ENCODE measurements around the gene CEP152. TPM values are rescaled to one million over a fixed set of nuclear protein-coding genes. Genes with fewer than 3 reads are reported as not detected.

Gene CEP152
- total and polyA plus RNA-seq, 2 experiments from 2014 or later = 14.6 to 30.5 TPM

DNA sequence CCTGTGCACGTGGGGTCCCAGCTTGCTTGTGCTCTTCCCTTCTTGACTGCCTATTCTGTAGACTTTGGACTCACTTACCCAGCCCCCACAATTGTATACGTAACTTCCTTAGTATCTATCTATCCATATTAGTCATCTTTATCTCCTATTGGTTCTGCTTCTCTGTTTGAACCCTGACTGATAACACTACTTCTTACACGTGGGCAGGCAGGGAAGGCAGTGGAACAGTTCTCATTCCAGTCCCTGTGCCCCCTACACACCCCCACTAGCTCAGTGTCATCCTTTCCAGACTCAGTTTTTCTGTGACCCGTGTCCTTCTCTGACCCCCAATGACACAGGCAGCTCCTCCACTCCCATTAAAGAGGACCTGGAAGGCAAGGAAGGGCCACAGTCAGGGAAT, 91.2 kb downstream of the CEP152 start:
- no peaks in the 10 kb centered on the region for H3F3A ChIP-seq (replicated peaks; ENCODE audit: low read depth)
- H2AFZ ChIP-seq = no peak overlapping the region
- H3K4me2 ChIP-seq = no peak overlapping the region
- no peak overlapping the region for H3K27ac ChIP-seq (ENCODE audit: low read depth)
- ATAC-seq = no peak
- no peaks in the 10 kb centered on the region for H4K20me1 ChIP-seq (replicated peaks; ENCODE audit: insufficient read depth)
- Mint-ChIP-seq H3K4me1 (no peaks in the 10 kb centered on the region), H3K27ac (no peak overlapping the region), H3K4me3 (no peak overlapping the region), H3K9me3 (peaks cover 20% of the 10 kb centered on the region), H3K36me3 (ENCODE audit: low read depth) (peaks cover 17% of the 10 kb centered on the region), H3K27me3 (ENCODE audit: insufficient read depth, low read depth, poor library complexity) (no peaks in the 10 kb centered on the region)
- no peak for TF ChIP-seq STAT1 (IDR thresholded peaks at IDR 0.05; ENCODE audit: unreplicated experiment)
- H3K4me3 ChIP-seq = no peak overlapping the region
- H3K79me2 ChIP-seq (replicated peaks; ENCODE audit: insufficient read depth) = no peaks in the 10 kb centered on the region
- H3K4me1 ChIP-seq (ENCODE audit: insufficient read depth) = no peaks in the 10 kb centered on the region
- no peaks in the 10 kb centered on the region for H3K27me3 ChIP-seq (ENCODE audit: insufficient read depth)
- 0 out of 2 replicates have a peak, but pooled peaks cover 7% of the 10 kb centered on the region for H3K36me3 ChIP-seq (ENCODE audit: insufficient read depth)
- peaks cover 5% of the 10 kb centered on the region; the same call in 1 of the 2 replicates for H3K9me2 ChIP-seq (ENCODE audit: insufficient read depth)
- DNase-seq (ENCODE audit: low spot score) = no peak

DNA sequence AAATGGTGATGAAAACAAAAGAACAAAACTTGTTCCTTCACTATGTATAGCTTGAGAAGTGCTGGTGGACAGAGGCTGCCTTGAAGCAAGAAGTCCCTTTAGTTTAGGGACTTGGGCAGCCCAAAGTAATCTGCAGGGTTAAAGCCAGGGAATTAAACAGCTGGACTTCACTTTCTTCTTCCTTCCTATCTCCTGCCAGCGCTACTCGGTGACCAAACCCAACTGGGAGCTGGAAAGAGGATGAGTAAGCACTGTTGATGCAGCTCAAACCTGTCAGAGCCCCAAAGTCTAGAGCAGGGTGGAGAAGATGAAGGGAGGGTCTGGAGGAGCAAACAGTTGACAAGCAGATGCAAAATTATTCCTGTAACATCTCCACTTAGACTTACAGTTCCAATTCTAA, 92.2 kb downstream of the CEP152 start:
- Histone ChIP-seq H4K20me1 (replicated peaks; ENCODE audit: insufficient read depth) (no peaks in the 10 kb centered on the region), H3F3A (replicated peaks; ENCODE audit: low read depth) (no peaks in the 10 kb centered on the region), H3K4me1 (ENCODE audit: insufficient read depth) (no peaks in the 10 kb centered on the region), H3K27ac (ENCODE audit: low read depth) (no peak overlapping the region), H3K79me2 (replicated peaks; ENCODE audit: insufficient read depth) (no peaks in the 10 kb centered on the region), H3K4me2 (no peak overlapping the region), H3K36me3 (ENCODE audit: insufficient read depth) (0 out of 2 replicates have a peak, but pooled peaks cover 7% of the 10 kb centered on the region), H3K4me3 (no peak overlapping the region), H2AFZ (no peak overlapping the region), H3K27me3 (ENCODE audit: insufficient read depth) (no peaks in the 10 kb centered on the region), H3K9me2 (ENCODE audit: insufficient read depth) (peaks cover 5% of the 10 kb centered on the region; the same call in 1 of the 2 replicates)
- Mint-ChIP-seq H3K27ac (no peak overlapping the region), H3K4me3 (no peak overlapping the region), H3K9me3 (peaks cover 20% of the 10 kb centered on the region), H3K36me3 (ENCODE audit: low read depth) (peaks cover 17% of the 10 kb centered on the region), H3K27me3 (ENCODE audit: insufficient read depth, low read depth, poor library complexity) (no peaks in the 10 kb centered on the region), H3K4me1 (no peaks in the 10 kb centered on the region)
- DNase-seq (ENCODE audit: low spot score) (no peak), ATAC-seq (no peak)
- TF ChIP-seq, protein P1, sequence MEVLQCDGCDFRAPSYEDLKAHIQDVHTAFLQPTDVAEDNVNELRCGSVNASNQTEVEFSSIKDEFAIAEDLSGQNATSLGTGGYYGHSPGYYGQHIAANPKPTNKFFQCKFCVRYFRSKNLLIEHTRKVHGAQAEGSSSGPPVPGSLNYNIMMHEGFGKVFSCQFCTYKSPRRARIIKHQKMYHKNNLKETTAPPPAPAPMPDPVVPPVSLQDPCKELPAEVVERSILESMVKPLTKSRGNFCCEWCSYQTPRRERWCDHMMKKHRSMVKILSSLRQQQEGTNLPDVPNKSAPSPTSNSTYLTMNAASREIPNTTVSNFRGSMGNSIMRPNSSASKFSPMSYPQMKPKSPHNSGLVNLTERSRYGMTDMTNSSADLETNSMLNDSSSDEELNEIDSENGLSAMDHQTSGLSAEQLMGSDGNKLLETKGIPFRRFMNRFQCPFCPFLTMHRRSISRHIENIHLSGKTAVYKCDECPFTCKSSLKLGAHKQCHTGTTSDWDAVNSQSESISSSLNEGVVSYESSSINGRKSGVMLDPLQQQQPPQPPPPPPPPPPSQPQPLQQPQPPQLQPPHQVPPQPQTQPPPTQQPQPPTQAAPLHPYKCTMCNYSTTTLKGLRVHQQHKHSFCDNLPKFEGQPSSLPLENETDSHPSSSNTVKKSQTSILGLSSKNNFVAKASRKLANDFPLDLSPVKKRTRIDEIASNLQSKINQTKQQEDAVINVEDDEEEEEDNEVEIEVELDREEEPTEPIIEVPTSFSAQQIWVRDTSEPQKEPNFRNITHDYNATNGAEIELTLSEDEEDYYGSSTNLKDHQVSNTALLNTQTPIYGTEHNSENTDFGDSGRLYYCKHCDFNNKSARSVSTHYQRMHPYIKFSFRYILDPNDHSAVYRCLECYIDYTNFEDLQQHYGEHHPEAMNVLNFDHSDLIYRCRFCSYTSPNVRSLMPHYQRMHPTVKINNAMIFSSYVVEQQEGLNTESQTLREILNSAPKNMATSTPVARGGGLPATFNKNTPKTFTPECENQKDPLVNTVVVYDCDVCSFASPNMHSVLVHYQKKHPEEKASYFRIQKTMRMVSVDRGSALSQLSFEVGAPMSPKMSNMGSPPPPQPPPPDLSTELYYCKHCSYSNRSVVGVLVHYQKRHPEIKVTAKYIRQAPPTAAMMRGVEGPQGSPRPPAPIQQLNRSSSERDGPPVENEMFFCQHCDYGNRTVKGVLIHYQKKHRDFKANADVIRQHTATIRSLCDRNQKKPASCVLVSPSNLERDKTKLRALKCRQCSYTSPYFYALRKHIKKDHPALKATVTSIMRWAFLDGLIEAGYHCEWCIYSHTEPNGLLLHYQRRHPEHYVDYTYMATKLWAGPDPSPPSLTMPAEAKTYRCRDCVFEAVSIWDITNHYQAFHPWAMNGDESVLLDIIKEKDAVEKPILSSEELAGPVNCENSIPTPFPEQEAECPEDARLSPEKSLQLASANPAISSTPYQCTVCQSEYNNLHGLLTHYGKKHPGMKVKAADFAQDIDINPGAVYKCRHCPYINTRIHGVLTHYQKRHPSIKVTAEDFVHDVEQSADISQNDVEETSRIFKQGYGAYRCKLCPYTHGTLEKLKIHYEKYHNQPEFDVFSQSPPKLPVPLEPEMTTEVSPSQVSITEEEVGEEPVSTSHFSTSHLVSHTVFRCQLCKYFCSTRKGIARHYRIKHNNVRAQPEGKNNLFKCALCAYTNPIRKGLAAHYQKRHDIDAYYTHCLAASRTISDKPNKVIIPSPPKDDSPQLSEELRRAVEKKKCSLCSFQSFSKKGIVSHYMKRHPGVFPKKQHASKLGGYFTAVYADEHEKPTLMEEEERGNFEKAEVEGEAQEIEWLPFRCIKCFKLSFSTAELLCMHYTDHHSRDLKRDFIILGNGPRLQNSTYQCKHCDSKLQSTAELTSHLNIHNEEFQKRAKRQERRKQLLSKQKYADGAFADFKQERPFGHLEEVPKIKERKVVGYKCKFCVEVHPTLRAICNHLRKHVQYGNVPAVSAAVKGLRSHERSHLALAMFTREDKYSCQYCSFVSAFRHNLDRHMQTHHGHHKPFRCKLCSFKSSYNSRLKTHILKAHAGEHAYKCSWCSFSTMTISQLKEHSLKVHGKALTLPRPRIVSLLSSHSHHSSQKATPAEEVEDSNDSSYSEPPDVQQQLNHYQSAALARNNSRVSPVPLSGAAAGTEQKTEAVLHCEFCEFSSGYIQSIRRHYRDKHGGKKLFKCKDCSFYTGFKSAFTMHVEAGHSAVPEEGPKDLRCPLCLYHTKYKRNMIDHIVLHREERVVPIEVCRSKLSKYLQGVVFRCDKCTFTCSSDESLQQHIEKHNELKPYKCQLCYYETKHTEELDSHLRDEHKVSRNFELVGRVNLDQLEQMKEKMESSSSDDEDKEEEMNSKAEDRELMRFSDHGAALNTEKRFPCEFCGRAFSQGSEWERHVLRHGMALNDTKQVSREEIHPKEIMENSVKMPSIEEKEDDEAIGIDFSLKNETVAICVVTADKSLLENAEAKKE (CRISPR knock-in tag; IDR thresholded peaks at IDR 0.05) = no peak
- TF ChIP-seq CREB1 (CRISPR knock-in tag; IDR thresholded peaks at IDR 0.05; ENCODE audit: low read depth) (no peak), EZH2phosphoT487 (IDR thresholded peaks at IDR 0.05; ENCODE audit: unreplicated experiment) (no peak), NANOG (IDR thresholded peaks at IDR 0.05; ENCODE audit: borderline replicate concordance) (no peak), EZH2 (IDR thresholded peaks at IDR 0.05; ENCODE audit: low read depth, unreplicated experiment) (no peak), STAT1 (IDR thresholded peaks at IDR 0.05; ENCODE audit: unreplicated experiment) (no peak), JUNB (IDR thresholded peaks at IDR 0.05; ENCODE audit: unreplicated experiment) (no peak), ZNF114 (CRISPR knock-in tag; IDR thresholded peaks at IDR 0.05) (no peak)
- TF ChIP-seq, protein P2, sequence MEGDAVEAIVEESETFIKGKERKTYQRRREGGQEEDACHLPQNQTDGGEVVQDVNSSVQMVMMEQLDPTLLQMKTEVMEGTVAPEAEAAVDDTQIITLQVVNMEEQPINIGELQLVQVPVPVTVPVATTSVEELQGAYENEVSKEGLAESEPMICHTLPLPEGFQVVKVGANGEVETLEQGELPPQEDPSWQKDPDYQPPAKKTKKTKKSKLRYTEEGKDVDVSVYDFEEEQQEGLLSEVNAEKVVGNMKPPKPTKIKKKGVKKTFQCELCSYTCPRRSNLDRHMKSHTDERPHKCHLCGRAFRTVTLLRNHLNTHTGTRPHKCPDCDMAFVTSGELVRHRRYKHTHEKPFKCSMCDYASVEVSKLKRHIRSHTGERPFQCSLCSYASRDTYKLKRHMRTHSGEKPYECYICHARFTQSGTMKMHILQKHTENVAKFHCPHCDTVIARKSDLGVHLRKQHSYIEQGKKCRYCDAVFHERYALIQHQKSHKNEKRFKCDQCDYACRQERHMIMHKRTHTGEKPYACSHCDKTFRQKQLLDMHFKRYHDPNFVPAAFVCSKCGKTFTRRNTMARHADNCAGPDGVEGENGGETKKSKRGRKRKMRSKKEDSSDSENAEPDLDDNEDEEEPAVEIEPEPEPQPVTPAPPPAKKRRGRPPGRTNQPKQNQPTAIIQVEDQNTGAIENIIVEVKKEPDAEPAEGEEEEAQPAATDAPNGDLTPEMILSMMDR (conservative IDR thresholded peaks at IDR 0.05; ENCODE audit: low read depth in 2 of 2) = no peak
- TF ChIP-seq, protein P3, sequence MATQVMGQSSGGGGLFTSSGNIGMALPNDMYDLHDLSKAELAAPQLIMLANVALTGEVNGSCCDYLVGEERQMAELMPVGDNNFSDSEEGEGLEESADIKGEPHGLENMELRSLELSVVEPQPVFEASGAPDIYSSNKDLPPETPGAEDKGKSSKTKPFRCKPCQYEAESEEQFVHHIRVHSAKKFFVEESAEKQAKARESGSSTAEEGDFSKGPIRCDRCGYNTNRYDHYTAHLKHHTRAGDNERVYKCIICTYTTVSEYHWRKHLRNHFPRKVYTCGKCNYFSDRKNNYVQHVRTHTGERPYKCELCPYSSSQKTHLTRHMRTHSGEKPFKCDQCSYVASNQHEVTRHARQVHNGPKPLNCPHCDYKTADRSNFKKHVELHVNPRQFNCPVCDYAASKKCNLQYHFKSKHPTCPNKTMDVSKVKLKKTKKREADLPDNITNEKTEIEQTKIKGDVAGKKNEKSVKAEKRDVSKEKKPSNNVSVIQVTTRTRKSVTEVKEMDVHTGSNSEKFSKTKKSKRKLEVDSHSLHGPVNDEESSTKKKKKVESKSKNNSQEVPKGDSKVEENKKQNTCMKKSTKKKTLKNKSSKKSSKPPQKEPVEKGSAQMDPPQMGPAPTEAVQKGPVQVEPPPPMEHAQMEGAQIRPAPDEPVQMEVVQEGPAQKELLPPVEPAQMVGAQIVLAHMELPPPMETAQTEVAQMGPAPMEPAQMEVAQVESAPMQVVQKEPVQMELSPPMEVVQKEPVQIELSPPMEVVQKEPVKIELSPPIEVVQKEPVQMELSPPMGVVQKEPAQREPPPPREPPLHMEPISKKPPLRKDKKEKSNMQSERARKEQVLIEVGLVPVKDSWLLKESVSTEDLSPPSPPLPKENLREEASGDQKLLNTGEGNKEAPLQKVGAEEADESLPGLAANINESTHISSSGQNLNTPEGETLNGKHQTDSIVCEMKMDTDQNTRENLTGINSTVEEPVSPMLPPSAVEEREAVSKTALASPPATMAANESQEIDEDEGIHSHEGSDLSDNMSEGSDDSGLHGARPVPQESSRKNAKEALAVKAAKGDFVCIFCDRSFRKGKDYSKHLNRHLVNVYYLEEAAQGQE (IDR thresholded peaks at IDR 0.05; ENCODE audit: unreplicated experiment) = no peak

All from GM23338 (cell line).